ENCODE results near the gene OBSCN.
A peak's percentile ranks its signal among the peaks of the same experiment; 100 is the strongest.

The OBSCN gene

GRCh38 chr1:228362884-228363450 lies 155.1 kb downstream of the OBSCN start:
- no peak overlapping the region for H3K4me3 ChIP-seq (ENCODE audit: low read depth, low read length)
- no peaks in the 10 kb centered on the region for H3K9me3 ChIP-seq
- TF ChIP-seq CTCF (IDR thresholded peaks at IDR 0.05; ENCODE audit: low read depth, low read length), result no peak
- no peaks in the 10 kb centered on the region for H3K36me3 ChIP-seq
- no peaks in the 10 kb centered on the region for H3K27me3 ChIP-seq
- no peaks in the 10 kb centered on the region for H3K4me1 ChIP-seq
- DNase-seq, result no peak

- no peaks in the 10 kb centered on the region for H3K9me3 ChIP-seq
- H3K4me3 ChIP-seq (ENCODE audit: low read depth, low read length), result no peak overlapping the region
- no peaks in the 10 kb centered on the region for H3K4me1 ChIP-seq
- H3K27me3 ChIP-seq, result no peaks in the 10 kb centered on the region
- DNase-seq, result peak; percentile 3
- no peak for TF ChIP-seq CTCF (IDR thresholded peaks at IDR 0.05; ENCODE audit: low read depth, low read length)
- H3K36me3 ChIP-seq, result no peaks in the 10 kb centered on the region
Observed at GRCh38 chr1:228363686-228364067, 155.8 kb downstream of the OBSCN start.

GRCh38 chr1:228364068-228364705 lies 156.3 kb downstream of the OBSCN start:
- no peak for TF ChIP-seq CTCF (IDR thresholded peaks at IDR 0.05; ENCODE audit: low read depth, low read length)
- Histone ChIP-seq H3K4me3 (ENCODE audit: low read depth, low read length) (no peak overlapping the region), H3K36me3 (no peaks in the 10 kb centered on the region), H3K27me3 (no peaks in the 10 kb centered on the region), H3K9me3 (no peaks in the 10 kb centered on the region), H3K4me1 (no peaks in the 10 kb centered on the region)
- peak; percentile 1 for DNase-seq

GRCh38 chr1:228364706-228365213 lies 156.9 kb downstream of the OBSCN start:
- no peaks in the 10 kb centered on the region for H3K36me3 ChIP-seq
- TF ChIP-seq CTCF (IDR thresholded peaks at IDR 0.05; ENCODE audit: low read depth, low read length), result no peak
- no peaks in the 10 kb centered on the region for H3K4me1 ChIP-seq
- no peak overlapping the region for H3K4me3 ChIP-seq (ENCODE audit: low read depth, low read length)
- no peaks in the 10 kb centered on the region for H3K9me3 ChIP-seq
- DNase-seq, result peak; percentile 5
- no peaks in the 10 kb centered on the region for H3K27me3 ChIP-seq

GRCh38 chr1:228365271-228366061 lies 157.6 kb downstream of the OBSCN start:
- H3K4me1 ChIP-seq, result no peaks in the 10 kb centered on the region
- no peak for TF ChIP-seq CTCF (IDR thresholded peaks at IDR 0.05; ENCODE audit: low read depth, low read length)
- no peaks in the 10 kb centered on the region for H3K27me3 ChIP-seq
- DNase-seq, result peak; percentile 4
- no peaks in the 10 kb centered on the region for H3K36me3 ChIP-seq
- H3K4me3 ChIP-seq (ENCODE audit: low read depth, low read length), result no peak overlapping the region
- no peaks in the 10 kb centered on the region for H3K9me3 ChIP-seq
